ENCODE measurements around the gene MID1.

The MID1 gene

DNA sequence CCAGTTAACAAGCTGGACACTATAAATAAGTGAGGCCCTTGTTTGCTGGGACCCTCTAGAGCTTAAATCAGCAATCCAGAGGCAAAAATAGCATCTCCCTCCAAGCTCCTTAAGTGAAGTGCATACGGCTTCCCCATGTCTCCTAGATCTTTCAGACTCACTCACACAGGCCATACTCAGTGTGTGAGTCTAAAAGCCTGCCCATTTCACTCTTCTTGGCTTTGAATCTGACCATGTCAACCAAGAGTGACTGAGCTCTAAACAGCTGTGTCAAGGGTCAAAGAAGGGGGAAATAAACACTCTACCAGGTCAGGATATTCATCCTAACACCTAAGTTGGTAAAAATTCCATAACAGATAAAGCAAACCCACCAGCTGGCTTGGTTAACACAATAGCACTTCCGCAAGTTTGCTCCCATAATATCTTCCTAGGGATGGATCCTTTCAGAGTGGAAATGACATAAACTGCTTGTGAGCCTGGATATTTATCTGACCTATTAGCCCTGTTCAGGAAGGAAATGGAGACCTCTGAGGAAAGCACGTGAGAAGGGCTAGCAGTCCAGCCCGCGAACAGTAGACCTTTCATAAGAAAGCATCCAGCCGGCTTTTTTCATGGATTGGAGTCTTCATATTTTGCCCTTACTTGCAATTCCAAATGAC, 65.6 kb downstream of the MID1 start:
- H3K9me3 ChIP-seq (ENCODE audit: insufficient read depth, low read depth, low read length), result no peaks in the 10 kb centered on the region
- H3K4me1 ChIP-seq (ENCODE audit: insufficient read depth, low read length), result peaks cover 16% of the 10 kb centered on the region
- no peak overlapping the region for H3K27ac ChIP-seq (ENCODE audit: low read depth, low read length)
- WGBS, result 90% methylated on average over 5 of the region's 6 CpGs
- no peaks in the 10 kb centered on the region for H3K36me3 ChIP-seq (ENCODE audit: insufficient read depth, low read length)
- H3K27me3 ChIP-seq (ENCODE audit: insufficient read depth, low read length), result no peaks in the 10 kb centered on the region
- H3K9ac ChIP-seq (ENCODE audit: low read depth, low read length), result no peak overlapping the region
- no peak overlapping the region for H3K4me3 ChIP-seq (ENCODE audit: low read length)

GRCh38 chrX:10549280-10549679, 71.1 kb downstream of the MID1 start:
- Histone ChIP-seq H3K4me3 (ENCODE audit: low read length) (no peak overlapping the region), H3K9ac (ENCODE audit: low read depth, low read length) (no peak overlapping the region), H3K9me3 (ENCODE audit: insufficient read depth, low read depth, low read length) (no peaks in the 10 kb centered on the region), H3K27me3 (ENCODE audit: insufficient read depth, low read length) (no peaks in the 10 kb centered on the region), H3K27ac (ENCODE audit: low read depth, low read length) (no peak overlapping the region), H3K36me3 (ENCODE audit: insufficient read depth, low read length) (no peaks in the 10 kb centered on the region), H3K4me1 (ENCODE audit: insufficient read depth, low read length) (peaks cover 33% of the 10 kb centered on the region)
- 92% methylated on average over 2 of the region's 2 CpGs for WGBS

- WGBS, result no CpG with 5 or more reads among the region's 2 CpGs
- no peaks in the 10 kb centered on the region for H3K36me3 ChIP-seq (ENCODE audit: insufficient read depth, low read length)
- H3K9ac ChIP-seq (ENCODE audit: low read depth, low read length), result no peak overlapping the region
- no peak overlapping the region for H3K27ac ChIP-seq (ENCODE audit: low read depth, low read length)
- H3K9me3 ChIP-seq (ENCODE audit: insufficient read depth, low read depth, low read length), result no peaks in the 10 kb centered on the region
- H3K4me3 ChIP-seq (ENCODE audit: low read length), result no peak overlapping the region
- H3K27me3 ChIP-seq (ENCODE audit: insufficient read depth, low read length), result no peaks in the 10 kb centered on the region
- H3K4me1 ChIP-seq (ENCODE audit: insufficient read depth, low read length), result peaks cover 37% of the 10 kb centered on the region
These were observed 71.7 kb downstream of the MID1 start for GRCh38 chrX:10548688-10549087.

- H3K27ac ChIP-seq (ENCODE audit: low read depth, low read length), result peak overlapping the region; percentile 67
- WGBS, result no CpG with 5 or more reads among the region's 1 CpG
- H3K27me3 ChIP-seq (ENCODE audit: insufficient read depth, low read length), result no peaks in the 10 kb centered on the region
- H3K9ac ChIP-seq (ENCODE audit: low read depth, low read length), result peak overlapping the region; percentile 47; the same call in 1 of the 2 replicates
- H3K9me3 ChIP-seq (ENCODE audit: insufficient read depth, low read depth, low read length), result no peaks in the 10 kb centered on the region
- peaks cover 42% of the 10 kb centered on the region for H3K4me1 ChIP-seq (ENCODE audit: insufficient read depth, low read length)
- H3K36me3 ChIP-seq (ENCODE audit: insufficient read depth, low read length), result no peaks in the 10 kb centered on the region
- no peak overlapping the region for H3K4me3 ChIP-seq (ENCODE audit: low read length)
These were observed 74.5 kb downstream of the MID1 start for GRCh38 chrX:10545882-10546281.

- Histone ChIP-seq H3K4me3 (ENCODE audit: low read length) (no peak overlapping the region), H3K27ac (ENCODE audit: low read depth, low read length) (no peak overlapping the region), H3K9me3 (ENCODE audit: insufficient read depth, low read depth, low read length) (no peaks in the 10 kb centered on the region), H3K27me3 (ENCODE audit: insufficient read depth, low read length) (no peaks in the 10 kb centered on the region), H3K36me3 (ENCODE audit: insufficient read depth, low read length) (no peaks in the 10 kb centered on the region), H3K4me1 (ENCODE audit: insufficient read depth, low read length) (peaks cover 42% of the 10 kb centered on the region), H3K9ac (ENCODE audit: low read depth, low read length) (no peak overlapping the region)
- no CpG with 5 or more reads among the region's 1 CpG for WGBS
These were observed 77.8 kb downstream of the MID1 start for GRCh38 chrX:10542586-10542985.

DNA sequence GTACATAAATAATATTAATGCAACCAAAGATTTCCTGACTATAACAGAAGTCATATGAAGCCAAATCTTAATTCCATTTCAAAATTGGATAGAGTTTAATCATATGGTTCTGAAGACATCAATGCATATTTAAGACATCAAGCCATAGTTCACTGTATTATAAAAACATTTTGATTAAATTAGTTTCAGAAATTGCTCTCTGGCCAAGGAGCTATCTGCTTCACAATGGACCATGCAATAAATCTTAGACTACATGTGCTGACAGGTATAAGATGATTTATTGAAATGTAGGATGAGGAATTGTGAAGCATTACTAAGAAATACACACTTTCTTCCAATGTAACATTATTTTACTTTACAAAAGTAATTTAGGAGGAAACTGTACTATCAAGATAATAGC, 81.6 kb downstream of the MID1 start:
- Histone ChIP-seq H3K36me3 (ENCODE audit: insufficient read depth, low read length) (no peaks in the 10 kb centered on the region), H3K4me3 (ENCODE audit: low read length) (no peak overlapping the region), H3K4me1 (ENCODE audit: insufficient read depth, low read length) (peaks cover 22% of the 10 kb centered on the region), H3K9me3 (ENCODE audit: insufficient read depth, low read depth, low read length) (no peaks in the 10 kb centered on the region), H3K9ac (ENCODE audit: low read depth, low read length) (no peak overlapping the region), H3K27me3 (ENCODE audit: insufficient read depth, low read length) (no peaks in the 10 kb centered on the region), H3K27ac (ENCODE audit: low read depth, low read length) (no peak overlapping the region)

GRCh38 chrX:10537308-10537707, 83.1 kb downstream of the MID1 start:
- Histone ChIP-seq H3K4me1 (ENCODE audit: insufficient read depth, low read length) (peaks cover 22% of the 10 kb centered on the region), H3K36me3 (ENCODE audit: insufficient read depth, low read length) (no peaks in the 10 kb centered on the region), H3K4me3 (ENCODE audit: low read length) (no peak overlapping the region), H3K27ac (ENCODE audit: low read depth, low read length) (no peak overlapping the region), H3K9ac (ENCODE audit: low read depth, low read length) (no peak overlapping the region), H3K27me3 (ENCODE audit: insufficient read depth, low read length) (no peaks in the 10 kb centered on the region), H3K9me3 (ENCODE audit: insufficient read depth, low read depth, low read length) (no peaks in the 10 kb centered on the region)
- 91% methylated on average over 2 of the region's 2 CpGs for WGBS

DNA sequence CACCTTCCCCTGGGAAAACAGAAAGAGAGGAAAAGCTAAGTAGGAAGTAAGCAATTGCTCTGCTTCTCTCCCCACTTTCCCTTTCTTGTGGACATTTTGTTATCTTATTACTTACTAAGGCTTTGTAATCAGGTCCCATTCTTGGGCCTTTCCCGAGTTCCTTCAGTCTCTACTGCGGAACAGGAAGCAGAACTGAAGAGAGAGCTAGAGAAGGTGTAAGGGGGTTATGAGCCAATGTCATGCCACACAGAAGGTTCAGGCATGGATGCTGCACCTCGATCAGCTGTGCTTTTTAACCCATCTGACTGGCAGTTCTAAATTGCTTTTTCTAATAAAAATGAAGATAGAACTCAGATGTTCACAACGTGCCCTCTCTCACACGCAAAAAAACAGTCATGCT, 83.6 kb downstream of the MID1 start:
- H3K9me3 ChIP-seq (ENCODE audit: insufficient read depth, low read depth, low read length), result no peaks in the 10 kb centered on the region
- WGBS, result 82% methylated on average over 3 of the region's 5 CpGs

DNA sequence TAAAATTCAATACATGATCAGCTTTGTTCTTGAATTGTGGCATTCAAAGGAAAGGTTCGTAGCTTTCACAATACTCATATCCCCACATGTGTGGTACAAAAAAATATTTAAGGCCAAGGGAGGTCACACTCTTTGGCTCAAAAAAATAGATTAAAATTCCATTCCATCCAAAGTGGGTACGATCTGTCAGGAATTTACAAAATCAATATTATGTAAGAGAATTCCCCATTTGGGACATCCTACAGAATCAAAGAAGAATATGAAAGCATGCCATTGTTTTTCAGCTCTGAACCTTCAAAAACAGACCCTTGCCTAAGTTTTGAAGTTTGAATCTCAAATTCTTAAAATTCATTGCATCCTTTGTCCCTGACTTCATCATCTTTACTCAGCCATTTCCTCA, 85.8 kb downstream of the MID1 start:
- Histone ChIP-seq H3K27ac (ENCODE audit: low read depth, low read length) (no peak overlapping the region), H3K9ac (ENCODE audit: low read depth, low read length) (no peak overlapping the region), H3K4me1 (ENCODE audit: insufficient read depth, low read length) (peaks cover 8% of the 10 kb centered on the region; the same call in 1 of the 2 replicates), H3K9me3 (ENCODE audit: insufficient read depth, low read depth, low read length) (no peaks in the 10 kb centered on the region), H3K36me3 (ENCODE audit: insufficient read depth, low read length) (no peaks in the 10 kb centered on the region), H3K27me3 (ENCODE audit: insufficient read depth, low read length) (no peaks in the 10 kb centered on the region), H3K4me3 (ENCODE audit: low read length) (no peak overlapping the region)
- no CpG with 5 or more reads among the region's 2 CpGs for WGBS

More for the DNA sequence above, 83.6 kb downstream of the MID1 start:
- Histone ChIP-seq H3K9ac (ENCODE audit: low read depth, low read length) (no peak overlapping the region), H3K27me3 (ENCODE audit: insufficient read depth, low read length) (no peaks in the 10 kb centered on the region), H3K4me1 (ENCODE audit: insufficient read depth, low read length) (peaks cover 22% of the 10 kb centered on the region), H3K27ac (ENCODE audit: low read depth, low read length) (no peak overlapping the region), H3K36me3 (ENCODE audit: insufficient read depth, low read length) (no peaks in the 10 kb centered on the region), H3K4me3 (ENCODE audit: low read length) (no peak overlapping the region)

- peaks cover 8% of the 10 kb centered on the region; the same call in 1 of the 2 replicates for H3K4me1 ChIP-seq (ENCODE audit: insufficient read depth, low read length)
- H3K27ac ChIP-seq (ENCODE audit: low read depth, low read length), result no peak overlapping the region
- WGBS, result no CpG with 5 or more reads among the region's 1 CpG
- no peak overlapping the region for H3K4me3 ChIP-seq (ENCODE audit: low read length)
- no peaks in the 10 kb centered on the region for H3K27me3 ChIP-seq (ENCODE audit: insufficient read depth, low read length)
- H3K36me3 ChIP-seq (ENCODE audit: insufficient read depth, low read length), result no peaks in the 10 kb centered on the region
- H3K9me3 ChIP-seq (ENCODE audit: insufficient read depth, low read depth, low read length), result no peaks in the 10 kb centered on the region
- H3K9ac ChIP-seq (ENCODE audit: low read depth, low read length), result no peak overlapping the region
These were observed 86.6 kb downstream of the MID1 start for GRCh38 chrX:10533696-10534365.

GRCh38 chrX:10531927-10532326, 88.5 kb downstream of the MID1 start:
- 73% methylated on average over 1 of the region's 1 CpG for WGBS
- no peaks in the 10 kb centered on the region for H3K27me3 ChIP-seq (ENCODE audit: insufficient read depth, low read length)
- no peaks in the 10 kb centered on the region for H3K9me3 ChIP-seq (ENCODE audit: insufficient read depth, low read depth, low read length)
- no peaks in the 10 kb centered on the region for H3K36me3 ChIP-seq (ENCODE audit: insufficient read depth, low read length)
- no peak overlapping the region for H3K9ac ChIP-seq (ENCODE audit: low read depth, low read length)
- no peak overlapping the region for H3K27ac ChIP-seq (ENCODE audit: low read depth, low read length)
- H3K4me1 ChIP-seq (ENCODE audit: insufficient read depth, low read length), result peaks cover 8% of the 10 kb centered on the region; the same call in 1 of the 2 replicates
- H3K4me3 ChIP-seq (ENCODE audit: low read length), result no peak overlapping the region

Data from HUES64 (cell line).